Activated CD8-positive, alpha-beta T cell treated with anti-CD3 and anti-CD28 coated beads for 36 hours (primary cell): ENCODE results near the gene C6orf136. TPM values are rescaled to one million over a fixed set of nuclear protein-coding genes. Genes with fewer than 3 reads are reported as not detected.

Source experiments
- ATAC-seq: fragments of 200-7000 bp; cut with Tn5 transposase; one replicate; pipeline ENCODE4 v1.10.0; 2021; ENCODE audit warnings: mild to moderate bottlenecking, moderate library complexity
- CTCF ChIA-PET: fragments of 350-600 bp; sonication (Branson Sonifier 250); formaldehyde crosslinking; loops from one replicate; lab custom pipeline; 2021; ENCODE audit warnings: antibody characterized with exemption; lab: Charles Lee
- POLR2A ChIA-PET: fragments of 350-600 bp; sonication (Branson Sonifier 250); formaldehyde crosslinking; loops from one replicate; lab custom pipeline; 2021; ENCODE audit warnings: antibody characterized with exemption; lab: Charles Lee
- DNase-seq: peaks from one replicate; pipeline ENCODE4 v3.0.0-alpha.2; 2020
- H3K27ac Mint-ChIP-seq: one replicate; pipeline ENCODE4 v1.8.0; 2021; ENCODE audit warnings: mild to moderate bottlenecking, mixed read lengths
- H3K27me3 Mint-ChIP-seq: one replicate; pipeline ENCODE4 v1.8.0; 2021; ENCODE audit warnings: mixed read lengths
- H3K36me3 Mint-ChIP-seq: one replicate; pipeline ENCODE4 v1.8.0; 2021; ENCODE audit warnings: low read depth, mixed read lengths
- H3K4me1 Mint-ChIP-seq: one replicate; pipeline ENCODE4 v1.8.0; 2021; ENCODE audit warnings: low read depth, mixed read lengths
- H3K4me3 Mint-ChIP-seq: one replicate; pipeline ENCODE4 v1.8.0; 2021; ENCODE audit warnings: mild to moderate bottlenecking, moderate library complexity, mixed read lengths
- H3K9me3 Mint-ChIP-seq: one replicate; pipeline ENCODE4 v1.8.0; 2021; ENCODE audit warnings: mixed read lengths
- intact Hi-C: fragments of 100-400 bp; cut with micrococcal nuclease; formaldehyde crosslinking; loops from one replicate; pipeline ENCODE4 v1.10.0; 2022
- total RNA-seq, 2 experiments: library from RNA; stranded (reverse); gene quantifications; one replicate each; pipeline ENCODE4 v1.2.3, GENCODE V29; 2021
- TF ChIP-seq, protein P1 (sequence below): fragments of 200-600 bp; IDR thresholded peaks from one replicate; pipeline ENCODE4 v1.8.0; 2022; ENCODE audit warnings: antibody characterized with exemption, mild to moderate bottlenecking

Gene C6orf136
- total RNA-seq, 2 experiments from 2014 or later = 34.8 to 40.1 TPM

GRCh38 chr6:30686908-30687658, 40.1 kb downstream of the C6orf136 start:
- Mint-ChIP-seq H3K36me3 (peaks cover 58% of the 10 kb centered on the region), H3K9me3 (no peaks in the 10 kb centered on the region), H3K4me1 (peaks cover 36% of the 10 kb centered on the region), H3K27ac (peak overlapping the region; percentile 88), H3K27me3 (no peaks in the 10 kb centered on the region), H3K4me3 (peak overlapping the region; percentile 88)
- CTCF ChIA-PET = interaction anchor here (1.0 to 6.6 kb wide), 4 partner anchors 8 to 44 kb away, joined by 3 to 51 read pairs (median 18); partner anchors contain the start of genes MDC1 and TUBB
- peak; percentile 21 for ATAC-seq
- TF ChIP-seq, protein P1, sequence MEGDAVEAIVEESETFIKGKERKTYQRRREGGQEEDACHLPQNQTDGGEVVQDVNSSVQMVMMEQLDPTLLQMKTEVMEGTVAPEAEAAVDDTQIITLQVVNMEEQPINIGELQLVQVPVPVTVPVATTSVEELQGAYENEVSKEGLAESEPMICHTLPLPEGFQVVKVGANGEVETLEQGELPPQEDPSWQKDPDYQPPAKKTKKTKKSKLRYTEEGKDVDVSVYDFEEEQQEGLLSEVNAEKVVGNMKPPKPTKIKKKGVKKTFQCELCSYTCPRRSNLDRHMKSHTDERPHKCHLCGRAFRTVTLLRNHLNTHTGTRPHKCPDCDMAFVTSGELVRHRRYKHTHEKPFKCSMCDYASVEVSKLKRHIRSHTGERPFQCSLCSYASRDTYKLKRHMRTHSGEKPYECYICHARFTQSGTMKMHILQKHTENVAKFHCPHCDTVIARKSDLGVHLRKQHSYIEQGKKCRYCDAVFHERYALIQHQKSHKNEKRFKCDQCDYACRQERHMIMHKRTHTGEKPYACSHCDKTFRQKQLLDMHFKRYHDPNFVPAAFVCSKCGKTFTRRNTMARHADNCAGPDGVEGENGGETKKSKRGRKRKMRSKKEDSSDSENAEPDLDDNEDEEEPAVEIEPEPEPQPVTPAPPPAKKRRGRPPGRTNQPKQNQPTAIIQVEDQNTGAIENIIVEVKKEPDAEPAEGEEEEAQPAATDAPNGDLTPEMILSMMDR = no peak
- POLR2A ChIA-PET = interaction anchor here (1.0 to 7.4 kb wide), 7 partner anchors 8 to 72 kb away, joined by 3 to 86 read pairs (median 14); partner anchors contain the start of genes MDC1 and TUBB
- DNase-seq = peak; percentile 88
- intact Hi-C loops = no loop called here

DNA sequence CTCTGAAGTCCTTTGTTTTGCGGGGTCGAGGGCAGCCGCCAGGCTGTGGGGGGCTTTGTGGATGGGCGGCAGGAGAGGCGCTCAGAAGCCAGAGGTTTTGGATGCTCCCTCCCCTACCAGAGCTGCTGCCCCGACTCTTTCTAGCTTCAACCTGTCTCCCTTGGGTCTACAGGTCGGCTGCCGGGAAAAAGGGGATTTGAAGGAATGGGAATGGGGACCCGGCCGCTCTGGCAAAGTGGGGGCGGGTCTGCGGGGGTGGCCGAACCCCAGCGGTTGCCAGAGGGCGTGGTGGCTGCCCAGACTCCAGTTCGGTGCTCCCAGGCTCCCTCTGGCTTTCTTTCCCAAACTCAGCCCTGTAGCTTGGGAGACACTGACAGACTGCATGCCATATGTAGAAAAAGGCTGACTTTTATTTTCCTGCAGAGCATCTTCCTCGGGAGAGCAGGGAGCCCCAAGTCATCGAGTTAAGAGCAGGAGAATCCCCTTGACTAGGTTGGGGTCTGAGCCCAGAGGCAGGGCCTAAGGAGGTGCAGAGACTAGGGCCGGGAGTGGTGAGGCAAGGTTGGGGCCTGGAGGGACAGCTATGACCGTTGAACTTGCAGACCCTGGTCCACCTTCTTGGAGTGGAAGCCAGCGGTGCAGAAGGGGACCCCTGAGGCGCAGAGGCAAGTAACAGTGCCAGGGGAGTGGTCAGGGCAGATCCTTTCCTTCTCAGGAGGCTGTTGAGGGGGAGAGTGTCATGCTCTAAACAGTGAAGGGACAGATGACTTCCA, 40.9 kb downstream of the C6orf136 start:
- ATAC-seq = no peak
- CTCF ChIA-PET = interaction anchor here (1.0 to 6.6 kb wide), 6 partner anchors 9 to 43 kb away, joined by 3 to 51 read pairs (median 8); partner anchors contain the start of genes MDC1 and TUBB

DNA sequence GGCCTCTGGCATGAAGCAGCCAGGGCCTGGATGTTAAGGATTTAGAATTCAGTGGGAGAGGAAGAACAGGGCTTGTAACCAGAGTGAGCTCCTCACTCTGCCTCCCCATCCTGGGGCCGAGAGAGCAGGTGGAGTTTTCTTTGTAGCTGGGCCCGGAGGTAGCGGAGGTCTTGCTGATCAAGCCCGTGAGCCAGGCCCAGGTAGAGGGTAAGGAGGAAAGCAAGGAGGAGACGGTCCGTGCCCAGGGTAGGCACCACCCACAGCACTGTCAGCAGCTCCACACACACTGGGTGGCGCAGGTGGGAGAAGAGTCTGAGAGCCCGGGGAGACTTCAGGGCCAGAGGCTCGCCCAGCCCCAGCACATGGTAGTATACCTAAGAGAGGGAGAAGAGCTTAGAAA, 41.6 kb downstream of the C6orf136 start:
- no peak for ATAC-seq
- ChIA-PET POLR2A (interaction anchor here (0.5 to 7.4 kb wide), 10 partner anchors 9 to 74 kb away, joined by 3 to 86 read pairs (median 4); partner anchors contain the start of genes MDC1 and TUBB), CTCF (interaction anchor here (1.0 to 6.6 kb wide), 5 partner anchors 10 to 42 kb away, joined by 4 to 51 read pairs (median 9); partner anchors contain the start of genes MDC1 and TUBB)
- H3K36me3 Mint-ChIP-seq = peaks cover 44% of the 10 kb centered on the region
- H3K4me3 Mint-ChIP-seq = peak overlapping the region; percentile 88
- H3K9me3 Mint-ChIP-seq = no peaks in the 10 kb centered on the region
- intact Hi-C loops = no loop called here
- peaks cover 38% of the 10 kb centered on the region for H3K4me1 Mint-ChIP-seq
- peak overlapping the region; percentile 88 for H3K27ac Mint-ChIP-seq
- H3K27me3 Mint-ChIP-seq = no peaks in the 10 kb centered on the region
- no peak for DNase-seq
- TF ChIP-seq, protein P1 = no peak

More for the DNA sequence above, 40.9 kb downstream of the C6orf136 start:
- Mint-ChIP-seq H3K27ac (peak overlapping the region; percentile 88), H3K27me3 (no peaks in the 10 kb centered on the region), H3K4me1 (peaks cover 38% of the 10 kb centered on the region), H3K36me3 (peaks cover 51% of the 10 kb centered on the region), H3K9me3 (no peaks in the 10 kb centered on the region), H3K4me3 (peak overlapping the region; percentile 88)
- intact Hi-C loops = no loop called here
- no peak for DNase-seq
- POLR2A ChIA-PET = interaction anchor here (1.0 to 7.4 kb wide), 8 partner anchors 9 to 73 kb away, joined by 3 to 86 read pairs (median 9); partner anchors contain the start of genes MDC1 and TUBB
- TF ChIP-seq, protein P1 = no peak

- DNase-seq (no peak), ATAC-seq (no peak)
- TF ChIP-seq, protein P1 = no peak
- H3K27me3 Mint-ChIP-seq = no peaks in the 10 kb centered on the region
- POLR2A ChIA-PET = interaction anchor here (0.5 to 7.4 kb wide), 11 partner anchors 8 to 75 kb away, joined by 3 to 86 read pairs (median 5); partner anchors contain the start of genes MDC1, MRPS18B and TUBB
- CTCF ChIA-PET = interaction anchor here (1.0 to 6.6 kb wide), 5 partner anchors 10 to 42 kb away, joined by 4 to 51 read pairs (median 9); partner anchors contain the start of genes MDC1 and TUBB
- peak overlapping the region; percentile 88 for H3K27ac Mint-ChIP-seq
- H3K36me3 Mint-ChIP-seq = peaks cover 37% of the 10 kb centered on the region
- intact Hi-C loops = no loop called here
- H3K9me3 Mint-ChIP-seq = no peaks in the 10 kb centered on the region
- peak overlapping the region; percentile 88 for H3K4me3 Mint-ChIP-seq
- peaks cover 38% of the 10 kb centered on the region for H3K4me1 Mint-ChIP-seq
These were observed 42.3 kb downstream of the C6orf136 start for GRCh38 chr6:30689022-30689865.
